Suppressor macrophage (primary cell): ENCODE measurements around the gene S1PR3.
"Not testable (repeated sequence)": the region's sequence is repeated elsewhere in the genome, so short reads cannot be mapped to it uniquely, and the experiment has no call there.

Experiments
- DNase-seq, 4 experiments: peaks; one replicate each; pipeline ENCODE4 v3.0.0-alpha.2; 2020 to 2022
- total RNA-seq, 17 experiments: gene quantifications; one replicate each; lab custom pipeline; 2026; ENCODE audit warnings: mixed read lengths in 6 of 17, inconsistent platforms in 3 of 17; lab: John Stamatoyannopoulos, UW

The S1PR3 gene
- 0 to 25.4 (median 0.37) reads per million in 17 experiments for total RNA-seq

GRCh38 chr9:88991066-88992034 lies at the start of gene S1PR3:
S1PR3 (plus strand) TSS chr9:88991468; CDS start chr9:89001201, 9,733 bp downstream.
- DNase-seq: peak in 3 of 4 experiments; percentile 14 to 35 (median 34)

- DNase-seq: not testable (repeated sequence)
Observed at GRCh38 chr9:88941586-88941985, 49.7 kb upstream of the S1PR3 start.

- DNase-seq: no peak
Observed at GRCh38 chr9:88942411-88942810, 48.9 kb upstream of the S1PR3 start.

- DNase-seq: no peak
Observed at GRCh38 chr9:88945636-88946333, 45.5 kb upstream of the S1PR3 start.

- no peak for DNase-seq
Observed at GRCh38 chr9:88947581-88948573, 43.4 kb upstream of the S1PR3 start.

- peak in 2 of 4 experiments; percentile 21 to 27 for DNase-seq
Observed at GRCh38 chr9:88949425-88949824, 41.8 kb upstream of the S1PR3 start.

GRCh38 chr9:88949961-88950340 lies 41.3 kb upstream of the S1PR3 start:
- DNase-seq: no peak

- DNase-seq: peak in 2 of 4 experiments; percentile 46 to 63
Observed at GRCh38 chr9:88950341-88951154, 40.7 kb upstream of the S1PR3 start.

- no peak for DNase-seq
Observed at GRCh38 chr9:88951155-88951542, 40.1 kb upstream of the S1PR3 start.

- no peak for DNase-seq
Observed at GRCh38 chr9:88952086-88952615, 39.1 kb upstream of the S1PR3 start.

- no peak for DNase-seq
Observed at GRCh38 chr9:88952976-88953375, 38.3 kb upstream of the S1PR3 start.

- peak; percentile 25 to 54 (median 36) for DNase-seq
Observed at GRCh38 chr9:88953381-88954029, 37.8 kb upstream of the S1PR3 start.

- DNase-seq: no peak
Observed at GRCh38 chr9:88954066-88954465, 37.2 kb upstream of the S1PR3 start.

- no peak for DNase-seq
Observed at GRCh38 chr9:88957526-88957925, 33.7 kb upstream of the S1PR3 start.

GRCh38 chr9:88959727-88960469 lies 31.4 kb upstream of the S1PR3 start:
- no peak for DNase-seq

GRCh38 chr9:88960632-88961031 lies 30.6 kb upstream of the S1PR3 start:
- DNase-seq: no peak

GRCh38 chr9:88965473-88965872 lies 25.8 kb upstream of the S1PR3 start:
- no peak for DNase-seq

GRCh38 chr9:88966894-88967676 lies 24.2 kb upstream of the S1PR3 start:
- no peak for DNase-seq

- DNase-seq: no peak
Observed at GRCh38 chr9:88968799-88969198, 22.5 kb upstream of the S1PR3 start.
